GM12891 (cell line): Measurements from ENCODE around the gene TBC1D22A.

Source experiments
- PAX5 ChIP-seq: IDR thresholded peaks from 2 replicates; pipeline ENCODE4 v1.6.1; 2011; ENCODE audit warnings: low read length, moderate library complexity, mild to moderate bottlenecking; ENCODE audit not compliant: insufficient read depth, severe bottlenecking
- POLR2A ChIP-seq: IDR thresholded peaks from 2 replicates; pipeline ENCODE4 v1.6.1; 2011; ENCODE audit warnings: low read depth, low read length, control low read depth
- POLR2AphosphoS5 ChIP-seq: IDR thresholded peaks from 2 replicates; pipeline ENCODE4 v1.6.1; 2011; ENCODE audit warnings: low read depth, low read length, control low read depth
- TAF1 ChIP-seq: IDR thresholded peaks from 2 replicates; pipeline ENCODE4 v1.6.1; 2011; ENCODE audit warnings: low read depth, low read length, control low read depth

DNA sequence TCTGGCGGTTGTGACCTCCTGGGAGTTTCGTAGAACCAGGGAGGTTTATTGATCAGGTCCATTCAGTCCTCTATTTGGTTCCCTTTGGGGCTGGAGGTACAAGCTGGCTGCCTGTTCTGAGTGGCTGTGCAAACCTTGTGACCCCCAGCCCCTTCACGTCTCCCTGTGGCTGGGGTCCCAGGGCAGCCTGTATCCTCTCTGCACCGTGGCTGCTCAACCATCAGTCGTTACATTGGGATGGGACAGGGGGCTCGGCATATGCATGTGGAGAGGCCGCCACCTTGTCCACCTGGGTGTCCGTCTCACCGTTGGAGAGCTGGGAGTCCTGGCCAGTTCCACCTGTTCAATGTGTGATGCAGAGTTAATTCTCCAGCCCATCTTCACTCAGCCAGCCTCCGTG, 195.7 kb downstream of the TBC1D22A start:
- TF ChIP-seq TAF1 (no peak), POLR2A (no peak), POLR2AphosphoS5 (no peak), PAX5 (no peak)
